ENCODE measurements around the gene NIT2. TPM values are rescaled to one million over a fixed set of nuclear protein-coding genes. Genes with fewer than 3 reads are reported as not detected.

NIT2 gene
- total RNA-seq, 2 experiments from 2014 or later = 18.6 to 21.4 TPM

GRCh38 chr3:100295089-100295488 is 39.5 kb upstream of the NIT2 start:
- ATAC-seq (ENCODE audit: poor library complexity) (no peak), DNase-seq (no peak)
- Mint-ChIP-seq H3K27me3 (no peaks in the 10 kb centered on the region), H3K27ac (no peak overlapping the region), H3K4me3 (no peak overlapping the region), H3K36me3 (ENCODE audit: low read depth) (peaks cover 80% of the 10 kb centered on the region), H3K9me3 (no peaks in the 10 kb centered on the region), H3K4me1 (ENCODE audit: low read depth) (no peaks in the 10 kb centered on the region)
- POLR2A ChIA-PET = no interaction called here
- no peak overlapping the region for H3K4me3 ChIP-seq (ENCODE audit: low read length)
- peaks cover 71% of the 10 kb centered on the region for H3K36me3 ChIP-seq (ENCODE audit: insufficient read depth, low read length)
- no peak for TF ChIP-seq CTCF (IDR thresholded peaks at IDR 0.05)
- CTCF ChIA-PET = interaction anchor here (0.9 kb wide), 1 partner anchor 38 kb away, joined by 3 read pairs; no protein-coding TSS in a partner anchor
- H3K27me3 ChIP-seq (ENCODE audit: control insufficient read depth in 1 of 2, insufficient read depth in 2 of 2, low read length in 2 of 2) = no peaks in the 10 kb centered on the region
- intact Hi-C loops (cut with DNase I, micrococcal nuclease) = no loop called here
- H3K4me1 ChIP-seq (ENCODE audit: insufficient read depth, low read length) = no peaks in the 10 kb centered on the region
- H3K9me3 ChIP-seq (ENCODE audit: control insufficient read depth in 1 of 2, insufficient read depth in 1 of 2, low read length in 2 of 2) = no peaks in the 10 kb centered on the region
- no peak overlapping the region for H3K27ac ChIP-seq (ENCODE audit: low read depth in 1 of 2, low read length in 2 of 2)

- no peak overlapping the region for H3K27ac Mint-ChIP-seq
- ATAC-seq (ENCODE audit: poor library complexity) = no peak
Observed at GRCh38 chr3:100297784-100298183, 36.8 kb upstream of the NIT2 start.

GRCh38 chr3:100299016-100299415 is 35.5 kb upstream of the NIT2 start:
- DNase-seq = peak in 1 of 14 experiments; percentile 7
- no peak overlapping the region for H3K4me3 Mint-ChIP-seq
- intact Hi-C loops (cut with DNase I, micrococcal nuclease) = no loop called here
- no peak for ATAC-seq (ENCODE audit: poor library complexity)
- no peaks in the 10 kb centered on the region for H3K9me3 Mint-ChIP-seq
- H3K4me3 ChIP-seq (ENCODE audit: low read length) = no peak overlapping the region
- no peaks in the 10 kb centered on the region for H3K9me3 ChIP-seq (ENCODE audit: control insufficient read depth in 1 of 2, insufficient read depth in 1 of 2, low read length in 2 of 2)
- H3K4me1 ChIP-seq (ENCODE audit: insufficient read depth, low read length) = no peaks in the 10 kb centered on the region
- no peak for TF ChIP-seq CTCF (IDR thresholded peaks at IDR 0.05)
- POLR2A ChIA-PET = no interaction called here
- H3K36me3 Mint-ChIP-seq (ENCODE audit: low read depth) = peaks cover 92% of the 10 kb centered on the region
- CTCF ChIA-PET = no interaction called here
- no peaks in the 10 kb centered on the region for H3K27me3 ChIP-seq (ENCODE audit: control insufficient read depth in 1 of 2, insufficient read depth in 2 of 2, low read length in 2 of 2)
- H3K27me3 Mint-ChIP-seq = no peaks in the 10 kb centered on the region
- H3K4me1 Mint-ChIP-seq (ENCODE audit: low read depth) = no peaks in the 10 kb centered on the region
- no peak overlapping the region for H3K27ac Mint-ChIP-seq
- H3K36me3 ChIP-seq (ENCODE audit: insufficient read depth, low read length) = peaks cover 52% of the 10 kb centered on the region
- H3K27ac ChIP-seq (ENCODE audit: low read depth in 1 of 2, low read length in 2 of 2) = no peak overlapping the region

More at GRCh38 chr3:100297784-100298183, 36.8 kb upstream of the NIT2 start:
- H3K36me3 ChIP-seq (ENCODE audit: insufficient read depth, low read length) = peaks cover 55% of the 10 kb centered on the region
- ChIA-PET CTCF (interaction anchor here (1.0 kb wide), 1 partner anchor 36 kb away, joined by 3 read pairs; the partner anchor contains the start of gene NIT2), POLR2A (no interaction called here)
- Mint-ChIP-seq H3K36me3 (ENCODE audit: low read depth) (peaks cover 86% of the 10 kb centered on the region), H3K27me3 (no peaks in the 10 kb centered on the region), H3K9me3 (no peaks in the 10 kb centered on the region), H3K4me1 (ENCODE audit: low read depth) (no peaks in the 10 kb centered on the region), H3K4me3 (no peak overlapping the region)
- no peak for TF ChIP-seq CTCF (IDR thresholded peaks at IDR 0.05)
- intact Hi-C loops (cut with DNase I, micrococcal nuclease) = no loop called here
- no peaks in the 10 kb centered on the region for H3K27me3 ChIP-seq (ENCODE audit: control insufficient read depth in 1 of 2, insufficient read depth in 2 of 2, low read length in 2 of 2)
- H3K4me1 ChIP-seq (ENCODE audit: insufficient read depth, low read length) = no peaks in the 10 kb centered on the region
- no peaks in the 10 kb centered on the region for H3K9me3 ChIP-seq (ENCODE audit: control insufficient read depth in 1 of 2, insufficient read depth in 1 of 2, low read length in 2 of 2)
- DNase-seq = no peak
- no peak overlapping the region for H3K4me3 ChIP-seq (ENCODE audit: low read length)
- H3K27ac ChIP-seq (ENCODE audit: low read depth in 1 of 2, low read length in 2 of 2) = no peak overlapping the region
